ENCODE data around the gene GAB2. TPM values are rescaled to one million over a fixed set of nuclear protein-coding genes. Genes with fewer than 3 reads are reported as not detected.
"Not testable (repeated sequence)": the region's sequence is repeated elsewhere in the genome, so short reads cannot be mapped to it uniquely, and the experiment has no call there.

Gene GAB2
- polyA plus RNA-seq, 5 donors = 16.1 to 20.4 (median 17.7) TPM

GRCh38 chr11:78223320-78223954 lies 194.2 kb downstream of the GAB2 start:
- DNase-seq = no peak

- not testable (repeated sequence) for DNase-seq
Measured at GRCh38 chr11:78222726-78223125, 194.9 kb downstream of the GAB2 start.

- DNase-seq = no peak
Measured at GRCh38 chr11:78221396-78222315, 196.0 kb downstream of the GAB2 start.

GRCh38 chr11:78220218-78221157 lies 197.1 kb downstream of the GAB2 start:
- no peak for DNase-seq

GRCh38 chr11:78219493-78220217 lies 198.0 kb downstream of the GAB2 start:
- no peak for DNase-seq

GRCh38 chr11:78218707-78219492 lies 198.7 kb downstream of the GAB2 start:
- DNase-seq = no peak

GRCh38 chr11:78217650-78218541 lies 199.7 kb downstream of the GAB2 start:
- no peak for DNase-seq

GRCh38 chr11:78216571-78217287 lies 200.9 kb downstream of the GAB2 start:
- DNase-seq = no peak

- DNase-seq = no peak
Measured at GRCh38 chr11:78216021-78216420, 201.6 kb downstream of the GAB2 start.

GRCh38 chr11:78214331-78215194 lies 203.1 kb downstream of the GAB2 start:
- no peak for DNase-seq

GRCh38 chr11:78213526-78214330 lies 203.9 kb downstream of the GAB2 start:
- DNase-seq = no peak

- DNase-seq = no peak
Measured at GRCh38 chr11:78212586-78213371, 204.8 kb downstream of the GAB2 start.

- DNase-seq = no peak
Measured at GRCh38 chr11:78211565-78211964, 206.1 kb downstream of the GAB2 start.

- no peak for DNase-seq
Measured at GRCh38 chr11:78210000-78210608, 207.5 kb downstream of the GAB2 start.

GRCh38 chr11:78209478-78209877 lies 208.1 kb downstream of the GAB2 start:
- no peak for DNase-seq

Data from right lung (tissue), 5 donors.